Measurements from ENCODE around the gene ZSCAN30. TPM values are rescaled to one million over a fixed set of nuclear protein-coding genes. Genes with fewer than 3 reads are reported as not detected.

The ZSCAN30 gene
- total RNA-seq, 1 donor from 2014 or later = 8.9 TPM

DNA sequence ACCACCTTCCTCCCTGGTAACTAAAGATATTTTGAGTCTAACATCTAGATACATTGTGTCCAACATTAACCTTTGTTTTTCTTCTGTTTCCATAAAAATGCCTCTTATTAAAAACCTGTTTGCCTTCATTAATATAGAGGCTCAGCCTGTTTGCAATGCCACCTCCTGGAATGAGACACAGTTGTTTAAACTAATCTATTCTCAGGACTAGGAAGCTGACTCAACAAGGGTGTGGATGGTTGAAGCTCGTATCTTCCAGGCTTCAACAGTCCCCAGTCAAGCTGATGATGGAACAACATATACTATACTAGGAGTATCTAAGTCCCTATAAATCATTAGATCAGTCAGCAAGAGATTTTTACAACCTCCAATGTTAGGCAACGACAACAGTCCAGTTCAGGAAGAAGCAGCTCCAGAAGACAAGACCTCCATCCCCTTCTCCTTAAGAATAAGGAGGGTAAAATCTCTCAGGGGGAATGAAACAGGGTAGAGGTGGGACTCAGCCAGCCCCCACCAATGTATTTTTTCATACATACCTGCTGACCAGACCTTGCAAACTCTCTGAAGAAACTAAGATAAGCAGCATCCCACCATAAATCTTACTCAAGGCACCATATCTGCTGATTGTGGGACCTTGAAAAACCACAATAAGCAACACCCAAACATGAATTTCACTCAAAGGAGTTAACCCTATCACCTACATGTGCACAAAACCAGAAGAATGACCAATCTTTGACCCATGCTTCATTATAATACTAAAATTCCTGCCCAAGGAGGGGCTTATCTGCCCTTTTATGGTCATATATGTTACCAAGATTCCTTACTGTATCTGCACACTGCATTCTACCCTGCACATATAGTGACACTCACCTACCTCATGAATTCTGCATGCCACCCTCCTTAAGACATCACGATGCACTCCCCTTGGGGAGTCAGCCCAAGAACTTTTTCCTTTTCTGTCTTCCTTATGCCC is 32.7 kb upstream of the ZSCAN30 start:
- Histone ChIP-seq H3K4me1 (ENCODE audit: control insufficient read depth in 3 of 3, insufficient read depth in 3 of 3, low read length in 3 of 3) (no peaks in the 10 kb centered on the region), H3K9ac (ENCODE audit: low read depth in 1 of 3, low read length in 3 of 3) (no peak overlapping the region), H3K4me3 (ENCODE audit: low read length in 3 of 3) (no peak overlapping the region), H3K27me3 (ENCODE audit: control insufficient read depth in 3 of 3, insufficient read depth in 3 of 3, low read length in 3 of 3) (no peaks in the 10 kb centered on the region), H3K27ac (ENCODE audit: low read depth, low read length) (no peak overlapping the region), H3K9me3 (ENCODE audit: control insufficient read depth in 3 of 3, low read length in 3 of 3) (no peaks in the 10 kb centered on the region), H3K36me3 (ENCODE audit: control insufficient read depth in 3 of 3, insufficient read depth in 3 of 3, low read length in 3 of 3) (no peaks in the 10 kb centered on the region)

DNA sequence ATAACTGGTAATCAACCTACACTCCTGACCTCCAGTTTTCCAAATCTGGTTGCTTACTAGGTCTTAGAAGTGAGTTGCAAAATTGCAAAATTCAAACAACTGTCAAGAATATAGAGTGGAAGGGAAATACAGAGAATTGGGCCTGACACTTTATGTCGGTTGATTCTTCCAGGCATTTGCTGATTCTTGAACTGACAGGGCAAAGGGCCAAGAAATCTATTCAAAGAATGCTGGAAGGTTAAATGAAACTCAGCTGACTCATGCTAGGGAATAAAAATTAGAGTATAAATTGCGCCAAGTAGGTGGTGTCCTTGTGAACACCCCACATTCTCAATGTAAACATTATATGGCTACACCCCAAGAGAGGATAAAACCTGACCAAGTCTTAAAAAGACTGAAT is 21.5 kb upstream of the ZSCAN30 start:
- no peak overlapping the region for H3K9ac ChIP-seq (ENCODE audit: low read depth in 1 of 3, low read length in 3 of 3)
- peaks cover 12 to 23% (median 14%) of the 10 kb centered on the region in 3 donors for H3K36me3 ChIP-seq (ENCODE audit: control insufficient read depth in 3 of 3, insufficient read depth in 3 of 3, low read length in 3 of 3)
- no peak overlapping the region for H3K27ac ChIP-seq (ENCODE audit: low read depth, low read length)
- no peaks in the 10 kb centered on the region for H3K27me3 ChIP-seq (ENCODE audit: control insufficient read depth in 3 of 3, insufficient read depth in 3 of 3, low read length in 3 of 3)
- H3K4me1 ChIP-seq (ENCODE audit: control insufficient read depth in 3 of 3, insufficient read depth in 3 of 3, low read length in 3 of 3) = peaks cover 4 to 9% (median 6%) of the 10 kb centered on the region in 3 donors
- H3K9me3 ChIP-seq (ENCODE audit: control insufficient read depth in 3 of 3, low read length in 3 of 3) = peaks cover 11 to 17% (median 13%) of the 10 kb centered on the region in 3 donors
- H3K4me3 ChIP-seq (ENCODE audit: low read length in 3 of 3) = no peak overlapping the region

GRCh38 chr18:35306588-35307250 is 16.7 kb upstream of the ZSCAN30 start:
- Histone ChIP-seq H3K4me3 (ENCODE audit: low read length in 3 of 3) (peak overlapping the region in 1 of 3 donors; percentile 18), H3K27ac (ENCODE audit: low read depth, low read length) (no peak overlapping the region), H3K36me3 (ENCODE audit: control insufficient read depth in 3 of 3, insufficient read depth in 3 of 3, low read length in 3 of 3) (peaks cover 16 to 49% (median 39%) of the 10 kb centered on the region in 3 donors), H3K4me1 (ENCODE audit: control insufficient read depth in 3 of 3, insufficient read depth in 3 of 3, low read length in 3 of 3) (peaks cover 0 to 6% (median under 1%) of the 10 kb centered on the region in 3 donors), H3K9ac (ENCODE audit: low read depth in 1 of 3, low read length in 3 of 3) (no peak overlapping the region), H3K9me3 (ENCODE audit: control insufficient read depth in 3 of 3, low read length in 3 of 3) (peaks cover 22 to 34% (median 23%) of the 10 kb centered on the region in 3 donors), H3K27me3 (ENCODE audit: control insufficient read depth in 3 of 3, insufficient read depth in 3 of 3, low read length in 3 of 3) (no peaks in the 10 kb centered on the region)

GRCh38 chr18:35303610-35304009 is 13.6 kb upstream of the ZSCAN30 start:
- Histone ChIP-seq H3K4me1 (ENCODE audit: control insufficient read depth in 3 of 3, insufficient read depth in 3 of 3, low read length in 3 of 3) (no peaks in the 10 kb centered on the region), H3K9ac (ENCODE audit: low read depth in 1 of 3, low read length in 3 of 3) (no peak overlapping the region), H3K9me3 (ENCODE audit: control insufficient read depth in 3 of 3, low read length in 3 of 3) (peaks cover 22 to 37% (median 24%) of the 10 kb centered on the region in 3 donors), H3K27me3 (ENCODE audit: control insufficient read depth in 3 of 3, insufficient read depth in 3 of 3, low read length in 3 of 3) (no peaks in the 10 kb centered on the region), H3K4me3 (ENCODE audit: low read length in 3 of 3) (no peak overlapping the region), H3K36me3 (ENCODE audit: control insufficient read depth in 3 of 3, insufficient read depth in 3 of 3, low read length in 3 of 3) (peaks cover 18 to 50% (median 46%) of the 10 kb centered on the region in 3 donors), H3K27ac (ENCODE audit: low read depth, low read length) (no peak overlapping the region)

- H3K4me1 ChIP-seq (ENCODE audit: control insufficient read depth in 3 of 3, insufficient read depth in 3 of 3, low read length in 3 of 3) = peaks cover 4 to 8% (median 6%) of the 10 kb centered on the region in 3 donors
- no peaks in the 10 kb centered on the region for H3K27me3 ChIP-seq (ENCODE audit: control insufficient read depth in 3 of 3, insufficient read depth in 3 of 3, low read length in 3 of 3)
- H3K9ac ChIP-seq (ENCODE audit: low read depth in 1 of 3, low read length in 3 of 3) = no peak overlapping the region
- H3K4me3 ChIP-seq (ENCODE audit: low read length in 3 of 3) = no peak overlapping the region
- H3K36me3 ChIP-seq (ENCODE audit: control insufficient read depth in 3 of 3, insufficient read depth in 3 of 3, low read length in 3 of 3) = peaks cover 9 to 26% (median 12%) of the 10 kb centered on the region in 3 donors
- H3K27ac ChIP-seq (ENCODE audit: low read depth, low read length) = no peak overlapping the region
- H3K9me3 ChIP-seq (ENCODE audit: control insufficient read depth in 3 of 3, low read length in 3 of 3) = peaks cover 0 to 4% (median 3%) of the 10 kb centered on the region in 3 donors
Measured at GRCh38 chr18:35296060-35296459, 6.0 kb upstream of the ZSCAN30 start.

DNA sequence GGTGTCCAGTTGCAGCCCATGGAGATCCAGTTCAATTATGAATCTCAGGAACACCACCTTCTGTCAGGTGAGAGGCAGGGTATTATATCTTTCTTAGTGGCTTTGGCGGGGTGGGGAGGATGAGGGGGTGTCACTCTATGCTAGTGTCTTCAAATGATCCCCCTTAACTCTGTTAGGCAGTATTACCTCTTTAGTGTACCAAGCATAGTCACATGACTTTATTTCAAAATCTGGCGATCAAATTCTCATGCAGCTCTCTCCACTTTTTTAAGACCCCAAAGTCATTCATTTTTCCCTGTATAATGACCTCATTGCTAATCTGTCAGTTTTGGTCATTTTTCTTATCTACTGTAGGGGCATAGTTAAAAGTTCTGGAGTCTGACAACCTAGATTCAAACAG is 1.1 kb upstream of the ZSCAN30 start:
- Histone ChIP-seq H3K27ac (ENCODE audit: low read depth, low read length) (no peak overlapping the region), H3K4me3 (ENCODE audit: low read length in 3 of 3) (peak overlapping the region; percentile 92 to 98 (median 98)), H3K9ac (ENCODE audit: low read depth in 1 of 3, low read length in 3 of 3) (peak overlapping the region in 2 of 3 donors; percentile 96), H3K4me1 (ENCODE audit: control insufficient read depth in 3 of 3, insufficient read depth in 3 of 3, low read length in 3 of 3) (peaks cover 8 to 19% (median 15%) of the 10 kb centered on the region in 3 donors), H3K36me3 (ENCODE audit: control insufficient read depth in 3 of 3, insufficient read depth in 3 of 3, low read length in 3 of 3) (peaks cover 4 to 11% (median 6%) of the 10 kb centered on the region in 3 donors), H3K27me3 (ENCODE audit: control insufficient read depth in 3 of 3, insufficient read depth in 3 of 3, low read length in 3 of 3) (no peaks in the 10 kb centered on the region), H3K9me3 (ENCODE audit: control insufficient read depth in 3 of 3, low read length in 3 of 3) (no peaks in the 10 kb centered on the region)

- peaks cover 0 to 2% (median 0%) of the 10 kb centered on the region in 3 donors for H3K36me3 ChIP-seq (ENCODE audit: control insufficient read depth in 3 of 3, insufficient read depth in 3 of 3, low read length in 3 of 3)
- H3K9ac ChIP-seq (ENCODE audit: low read depth in 1 of 3, low read length in 3 of 3) = peak overlapping the region; percentile 94 to 96 (median 96)
- H3K27ac ChIP-seq (ENCODE audit: low read depth, low read length) = peak overlapping the region; percentile 91
- H3K4me3 ChIP-seq (ENCODE audit: low read length in 3 of 3) = peak overlapping the region; percentile 92 to 98 (median 98)
- H3K27me3 ChIP-seq (ENCODE audit: control insufficient read depth in 3 of 3, insufficient read depth in 3 of 3, low read length in 3 of 3) = no peaks in the 10 kb centered on the region
- peaks cover 8 to 19% (median 15%) of the 10 kb centered on the region in 3 donors for H3K4me1 ChIP-seq (ENCODE audit: control insufficient read depth in 3 of 3, insufficient read depth in 3 of 3, low read length in 3 of 3)
- H3K9me3 ChIP-seq (ENCODE audit: control insufficient read depth in 3 of 3, low read length in 3 of 3) = no peaks in the 10 kb centered on the region
Measured at GRCh38 chr18:35289727-35290093, 319 bp downstream of the ZSCAN30 start.

DNA sequence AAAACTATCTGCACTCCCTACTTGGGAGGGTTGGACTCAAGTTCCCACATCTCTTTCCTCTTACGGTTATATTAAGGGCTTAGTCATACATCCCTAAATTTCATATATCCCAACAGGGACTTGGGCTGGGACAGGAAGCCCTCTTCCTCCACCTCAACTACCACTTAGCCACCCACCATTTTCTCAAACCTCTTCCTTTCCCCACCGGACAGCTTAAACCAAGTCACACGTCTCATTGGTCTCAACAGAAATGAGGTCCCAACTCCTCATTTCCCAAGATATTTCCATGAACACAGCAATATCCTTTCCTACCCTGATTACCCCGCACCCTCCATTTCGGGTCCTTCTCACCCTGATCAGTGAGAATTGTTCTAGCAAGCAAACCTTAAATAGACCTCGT is 736 bp downstream of the ZSCAN30 start:
- H3K9ac ChIP-seq (ENCODE audit: low read depth in 1 of 3, low read length in 3 of 3) = peak overlapping the region; percentile 94 to 96 (median 96)
- H3K4me1 ChIP-seq (ENCODE audit: control insufficient read depth in 3 of 3, insufficient read depth in 3 of 3, low read length in 3 of 3) = peaks cover 8 to 19% (median 15%) of the 10 kb centered on the region in 3 donors
- no peaks in the 10 kb centered on the region for H3K9me3 ChIP-seq (ENCODE audit: control insufficient read depth in 3 of 3, low read length in 3 of 3)
- H3K27ac ChIP-seq (ENCODE audit: low read depth, low read length) = peak overlapping the region; percentile 91
- peak overlapping the region; percentile 92 to 98 (median 98) for H3K4me3 ChIP-seq (ENCODE audit: low read length in 3 of 3)
- no peaks in the 10 kb centered on the region for H3K27me3 ChIP-seq (ENCODE audit: control insufficient read depth in 3 of 3, insufficient read depth in 3 of 3, low read length in 3 of 3)
- H3K36me3 ChIP-seq (ENCODE audit: control insufficient read depth in 3 of 3, insufficient read depth in 3 of 3, low read length in 3 of 3) = peaks cover 0 to 5% (median 2%) of the 10 kb centered on the region in 3 donors

DNA sequence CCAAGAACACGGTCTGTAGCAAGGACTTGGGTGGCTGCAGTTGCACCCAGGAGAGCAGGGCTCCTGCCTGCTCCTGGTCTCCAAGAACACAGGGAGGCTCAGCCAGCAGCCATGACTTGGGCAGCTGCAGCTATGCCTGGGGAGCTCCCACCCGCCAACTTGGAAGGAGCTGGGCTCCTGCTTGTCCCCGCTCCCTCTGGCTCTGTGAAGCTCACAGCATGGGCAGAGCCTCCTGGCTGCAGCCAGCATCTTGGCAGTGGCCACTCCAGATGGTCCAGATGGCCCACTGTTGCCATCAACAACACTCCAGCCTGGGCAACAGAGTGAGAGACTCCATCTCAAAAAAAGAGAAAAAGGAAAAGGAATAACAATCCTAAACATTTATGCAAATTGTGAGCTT is 5.2 kb downstream of the ZSCAN30 start:
- Histone ChIP-seq H3K27ac (ENCODE audit: low read depth, low read length) (no peak overlapping the region), H3K4me3 (ENCODE audit: low read length in 3 of 3) (no peak overlapping the region), H3K36me3 (ENCODE audit: control insufficient read depth in 3 of 3, insufficient read depth in 3 of 3, low read length in 3 of 3) (peaks cover 0 to 11% (median 7%) of the 10 kb centered on the region in 3 donors), H3K4me1 (ENCODE audit: control insufficient read depth in 3 of 3, insufficient read depth in 3 of 3, low read length in 3 of 3) (peaks cover 0 to 7% (median 4%) of the 10 kb centered on the region in 3 donors), H3K27me3 (ENCODE audit: control insufficient read depth in 3 of 3, insufficient read depth in 3 of 3, low read length in 3 of 3) (no peaks in the 10 kb centered on the region), H3K9me3 (ENCODE audit: control insufficient read depth in 3 of 3, low read length in 3 of 3) (no peaks in the 10 kb centered on the region), H3K9ac (ENCODE audit: low read depth in 1 of 3, low read length in 3 of 3) (no peak overlapping the region)
